ENCODE data around the gene ATRNL1. TPM values are rescaled to one million over a fixed set of nuclear protein-coding genes. Genes with fewer than 3 reads are reported as not detected.

Gene ATRNL1
- polyA plus RNA-seq, 1 experiment: 0.20 TPM

DNA sequence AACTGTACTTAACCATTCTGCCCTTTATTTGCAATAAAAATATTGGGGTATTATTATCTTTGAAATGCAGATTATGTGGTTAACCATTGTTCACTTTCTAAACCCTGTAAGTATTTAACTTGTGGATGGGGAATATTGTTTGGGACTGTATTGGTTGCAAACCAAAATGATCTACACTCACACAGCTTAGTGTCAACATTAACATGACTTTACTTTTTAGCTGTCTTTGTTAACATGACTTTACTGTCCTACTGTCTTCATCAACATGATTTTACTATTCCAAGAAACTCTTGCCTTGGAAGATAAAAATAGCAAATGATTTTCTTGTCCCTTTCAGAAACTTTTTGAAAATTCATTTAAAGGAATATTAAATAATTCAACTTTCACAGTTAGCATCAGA is 708.3 kb downstream of the ATRNL1 start:
- TF ChIP-seq, protein P1, sequence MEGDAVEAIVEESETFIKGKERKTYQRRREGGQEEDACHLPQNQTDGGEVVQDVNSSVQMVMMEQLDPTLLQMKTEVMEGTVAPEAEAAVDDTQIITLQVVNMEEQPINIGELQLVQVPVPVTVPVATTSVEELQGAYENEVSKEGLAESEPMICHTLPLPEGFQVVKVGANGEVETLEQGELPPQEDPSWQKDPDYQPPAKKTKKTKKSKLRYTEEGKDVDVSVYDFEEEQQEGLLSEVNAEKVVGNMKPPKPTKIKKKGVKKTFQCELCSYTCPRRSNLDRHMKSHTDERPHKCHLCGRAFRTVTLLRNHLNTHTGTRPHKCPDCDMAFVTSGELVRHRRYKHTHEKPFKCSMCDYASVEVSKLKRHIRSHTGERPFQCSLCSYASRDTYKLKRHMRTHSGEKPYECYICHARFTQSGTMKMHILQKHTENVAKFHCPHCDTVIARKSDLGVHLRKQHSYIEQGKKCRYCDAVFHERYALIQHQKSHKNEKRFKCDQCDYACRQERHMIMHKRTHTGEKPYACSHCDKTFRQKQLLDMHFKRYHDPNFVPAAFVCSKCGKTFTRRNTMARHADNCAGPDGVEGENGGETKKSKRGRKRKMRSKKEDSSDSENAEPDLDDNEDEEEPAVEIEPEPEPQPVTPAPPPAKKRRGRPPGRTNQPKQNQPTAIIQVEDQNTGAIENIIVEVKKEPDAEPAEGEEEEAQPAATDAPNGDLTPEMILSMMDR (IDR thresholded peaks at IDR 0.05; ENCODE audit: low read depth, low read length): no peak
- no peaks in the 10 kb centered on the region for H3K27me3 ChIP-seq (ENCODE audit: control insufficient read depth, insufficient read depth, low read length)
- H3K4me3 ChIP-seq (ENCODE audit: low read depth, low read length): no peak overlapping the region
- H3K9me3 ChIP-seq (ENCODE audit: control insufficient read depth, insufficient read depth, low read length): no peaks in the 10 kb centered on the region
- DNase-seq (ENCODE audit: low read depth, low spot score): no peak
- no peak overlapping the region for H3K27ac ChIP-seq (ENCODE audit: low read depth, low read length)
- CTCF ChIA-PET: interaction anchor here (0.9 to 1.5 kb wide), 2 partner anchors 10 to 485 kb away, joined by 3 read pairs; no protein-coding TSS in a partner anchor
- POLR2A ChIA-PET: no interaction called here

DNA sequence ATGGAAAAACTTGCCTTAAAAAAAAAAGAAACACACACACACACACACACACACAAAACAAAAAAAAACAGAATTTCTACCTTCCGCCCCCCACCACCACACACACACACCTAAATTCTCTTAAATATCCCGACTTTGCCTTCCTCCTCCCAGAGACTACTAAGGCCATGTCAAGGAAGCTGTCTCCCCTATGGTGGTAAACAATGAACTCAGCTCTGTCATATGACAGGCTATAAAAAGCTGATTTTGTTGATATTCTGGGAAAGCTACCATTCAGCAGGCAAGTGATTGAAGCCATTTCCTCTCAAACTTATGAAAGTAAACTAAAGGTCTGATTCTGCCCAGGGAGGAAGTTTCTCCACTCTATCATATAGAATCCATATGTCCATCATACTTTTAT is 708.8 kb downstream of the ATRNL1 start:
- ChIA-PET POLR2A (no interaction called here), CTCF (interaction anchor here (0.9 to 1.5 kb wide), 2 partner anchors 10 to 485 kb away, joined by 3 read pairs; no protein-coding TSS in a partner anchor)
- H3K27ac ChIP-seq (ENCODE audit: low read depth, low read length): no peak overlapping the region
- DNase-seq (ENCODE audit: low read depth, low spot score): no peak
- H3K9me3 ChIP-seq (ENCODE audit: control insufficient read depth, insufficient read depth, low read length): no peaks in the 10 kb centered on the region
- H3K27me3 ChIP-seq (ENCODE audit: control insufficient read depth, insufficient read depth, low read length): no peaks in the 10 kb centered on the region
- no peak overlapping the region for H3K4me3 ChIP-seq (ENCODE audit: low read depth, low read length)
- TF ChIP-seq, protein P1 (IDR thresholded peaks at IDR 0.05; ENCODE audit: low read depth, low read length): no peak

DNA sequence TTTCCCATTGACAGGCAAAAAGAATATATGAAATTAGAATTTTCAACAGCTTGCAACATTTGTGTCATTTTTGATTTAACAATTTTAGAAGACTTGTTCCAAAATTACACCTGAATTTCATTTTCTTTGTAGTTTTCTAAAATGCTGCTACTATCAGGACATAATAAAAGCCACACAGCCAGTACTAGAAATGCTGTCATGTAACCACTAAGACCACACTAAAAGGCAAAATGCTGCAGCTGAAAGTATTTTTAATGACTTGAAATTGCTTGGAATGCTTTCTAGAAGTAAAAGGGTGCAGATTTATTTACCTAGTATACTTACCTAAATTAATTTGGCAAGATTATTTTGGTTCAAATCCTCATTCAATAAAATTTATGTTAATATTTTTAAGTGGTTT is 709.7 kb downstream of the ATRNL1 start:
- POLR2A ChIA-PET: interaction anchor here (0.7 kb wide), 1 partner anchor 138 kb away, joined by 3 read pairs; no protein-coding TSS in a partner anchor
- TF ChIP-seq, protein P1 (IDR thresholded peaks at IDR 0.05; ENCODE audit: low read depth, low read length): no peak
- CTCF ChIA-PET: interaction anchor here (1.5 kb wide), 1 partner anchor 484 kb away, joined by 3 read pairs; no protein-coding TSS in a partner anchor
- no peaks in the 10 kb centered on the region for H3K27me3 ChIP-seq (ENCODE audit: control insufficient read depth, insufficient read depth, low read length)
- no peak overlapping the region for H3K27ac ChIP-seq (ENCODE audit: low read depth, low read length)
- no peak for DNase-seq (ENCODE audit: low read depth, low spot score)
- no peak overlapping the region for H3K4me3 ChIP-seq (ENCODE audit: low read depth, low read length)
- H3K9me3 ChIP-seq (ENCODE audit: control insufficient read depth, insufficient read depth, low read length): no peaks in the 10 kb centered on the region

DNA sequence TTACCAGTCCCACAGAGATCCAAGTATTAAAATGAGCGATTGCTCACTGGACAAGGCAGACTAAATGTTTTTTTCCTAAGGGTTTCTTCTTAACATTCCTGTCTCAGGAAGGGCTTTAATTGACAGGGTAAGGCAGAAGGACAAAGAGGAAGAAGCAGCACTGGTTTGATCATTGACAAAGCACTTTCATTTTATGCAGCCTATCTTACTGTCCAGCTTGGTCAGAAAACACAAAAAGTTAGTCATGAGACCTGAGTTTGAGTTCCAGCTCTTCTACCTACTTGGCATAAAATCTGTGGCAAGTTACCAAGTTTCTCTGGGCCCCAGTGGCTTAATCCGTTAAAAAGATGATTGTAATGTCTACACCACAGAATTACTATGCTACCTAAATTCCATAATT is 721.4 kb downstream of the ATRNL1 start:
- TF ChIP-seq, protein P1 (IDR thresholded peaks at IDR 0.05; ENCODE audit: low read depth, low read length): no peak
- no peak for DNase-seq (ENCODE audit: low read depth, low spot score)
- H3K9me3 ChIP-seq (ENCODE audit: control insufficient read depth, insufficient read depth, low read length): no peaks in the 10 kb centered on the region
- no peaks in the 10 kb centered on the region for H3K27me3 ChIP-seq (ENCODE audit: control insufficient read depth, insufficient read depth, low read length)
- CTCF ChIA-PET: interaction anchor here (1.5 kb wide), 1 partner anchor 15 kb away, joined by 3 read pairs; no protein-coding TSS in a partner anchor
- H3K27ac ChIP-seq (ENCODE audit: low read depth, low read length): no peak overlapping the region
- H3K4me3 ChIP-seq (ENCODE audit: low read depth, low read length): no peak overlapping the region
- POLR2A ChIA-PET: no interaction called here

DNA sequence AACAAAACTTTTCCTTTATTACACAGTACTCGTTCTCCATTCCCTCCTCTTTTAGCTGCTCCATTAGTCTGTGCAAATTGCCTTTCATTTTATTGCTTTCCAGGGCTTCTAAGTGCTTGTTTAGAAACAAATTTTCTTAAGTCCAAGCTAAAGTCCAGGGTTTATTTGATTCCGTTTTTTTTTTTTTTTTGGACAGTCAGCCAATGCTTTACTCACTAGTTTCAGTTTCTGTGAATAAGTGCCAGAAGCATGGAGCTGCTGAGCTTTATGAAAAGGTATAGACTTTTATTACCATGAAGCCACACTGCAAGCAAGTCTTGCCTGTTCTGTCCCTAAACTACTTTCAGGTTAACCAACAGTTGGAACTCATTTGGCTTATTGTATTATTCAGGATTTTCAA is 724.8 kb downstream of the ATRNL1 start:
- DNase-seq (ENCODE audit: low read depth, low spot score): no peak
- TF ChIP-seq, protein P1 (IDR thresholded peaks at IDR 0.05; ENCODE audit: low read depth, low read length): no peak
- ChIA-PET CTCF (interaction anchor here (0.7 to 2.1 kb wide), 4 partner anchors 12 to 815 kb away, joined by 3 to 10 read pairs (median 3); no protein-coding TSS in a partner anchor), POLR2A (interaction anchor here (0.6 kb wide), 1 partner anchor 880 kb away, joined by 4 read pairs; the partner anchor contains the start of gene TRUB1)
- Histone ChIP-seq H3K27me3 (ENCODE audit: control insufficient read depth, insufficient read depth, low read length) (no peaks in the 10 kb centered on the region), H3K27ac (ENCODE audit: low read depth, low read length) (no peak overlapping the region), H3K9me3 (ENCODE audit: control insufficient read depth, insufficient read depth, low read length) (no peaks in the 10 kb centered on the region), H3K4me3 (ENCODE audit: low read depth, low read length) (no peak overlapping the region)

All from AG04450 (cell line).